Measurements from ENCODE around the gene LRP10. TPM values are rescaled to one million over a fixed set of nuclear protein-coding genes. Genes with fewer than 3 reads are reported as not detected.
"Not testable (repeated sequence)": the region's sequence is repeated elsewhere in the genome, so short reads cannot be mapped to it uniquely, and the experiment has no call there.

Gene LRP10
- total RNA-seq, 1 experiment from 2014 or later: 42.7 TPM

GRCh38 chr14:22850944-22851764, 20.4 kb upstream of the LRP10 start:
- DNase-seq (ENCODE audit: low read depth, low spot score): no peak
- Histone ChIP-seq H4K20me1 (ENCODE audit: insufficient read depth) (no peaks in the 10 kb centered on the region), H3K9me2 (ENCODE audit: insufficient read depth) (no peaks in the 10 kb centered on the region), H2AFZ (ENCODE audit: low read depth, low read length, poor library complexity, severe bottlenecking) (no peak overlapping the region), H3K9me3 (ENCODE audit: control insufficient read depth in 1 of 2, insufficient read depth in 1 of 2, low read depth in 1 of 2, low read length in 2 of 2) (no peaks in the 10 kb centered on the region), H3K36me3 (ENCODE audit: control insufficient read depth in 1 of 2, insufficient read depth in 2 of 2, low read length in 2 of 2) (no peaks in the 10 kb centered on the region), H3K79me2 (ENCODE audit: insufficient read depth, low read length) (no peaks in the 10 kb centered on the region), H3K9ac (ENCODE audit: low read length) (no peak overlapping the region), H3K4me1 (ENCODE audit: control insufficient read depth in 1 of 2, insufficient read depth in 2 of 2, low read length in 2 of 2) (peaks cover 3 to 19% of the 10 kb centered on the region in 2 experiments; a peak in 2 of 4 replicates), H3K4me3 (replicated peaks in 1 of 2; ENCODE audit: low read depth in 1 of 2, low read length in 2 of 2) (no peak overlapping the region), H3K4me2 (ENCODE audit: low read length) (no peak overlapping the region), H3K27me3 (ENCODE audit: insufficient read depth, low read length) (no peaks in the 10 kb centered on the region), H3K27ac (ENCODE audit: low read depth, low read length) (no peak overlapping the region)
- intact Hi-C loops (cut with micrococcal nuclease): no loop called here
- ChIA-PET POLR2A (no interaction called here), RAD21 (ENCODE audit: low non-redundant PET in 1 of 2, low total read pairs in 2 of 2, uncharacterized antibody in 2 of 2, unreplicated experiment in 2 of 2) (no interaction called here), CTCF (interaction anchor here (1.0 to 5.6 kb wide), 7 partner anchors 20 to 281 kb away, joined by 4 to 41 read pairs (median 7); partner anchors contain the start of gene LRP10)
- ATAC-seq: no peak
- TF ChIP-seq YY1 (IDR thresholded peaks at IDR 0.05; ENCODE audit: extremely low read depth, insufficient replicate concordance, low read depth, low read length) (no peak), EGR1 (IDR thresholded peaks at IDR 0.05; ENCODE audit: low read depth) (no peak), CBX3 (IDR thresholded peaks at IDR 0.05; ENCODE audit: low read depth) (no peak), SIN3A (IDR thresholded peaks at IDR 0.05; ENCODE audit: low read depth) (no peak), MAX (IDR thresholded peaks at IDR 0.05) (no peak), CEBPB (IDR thresholded peaks at IDR 0.05; ENCODE audit: low read depth) (no peak), JUND (IDR thresholded peaks at IDR 0.05) (no peak)
- TF ChIP-seq, protein P1, sequence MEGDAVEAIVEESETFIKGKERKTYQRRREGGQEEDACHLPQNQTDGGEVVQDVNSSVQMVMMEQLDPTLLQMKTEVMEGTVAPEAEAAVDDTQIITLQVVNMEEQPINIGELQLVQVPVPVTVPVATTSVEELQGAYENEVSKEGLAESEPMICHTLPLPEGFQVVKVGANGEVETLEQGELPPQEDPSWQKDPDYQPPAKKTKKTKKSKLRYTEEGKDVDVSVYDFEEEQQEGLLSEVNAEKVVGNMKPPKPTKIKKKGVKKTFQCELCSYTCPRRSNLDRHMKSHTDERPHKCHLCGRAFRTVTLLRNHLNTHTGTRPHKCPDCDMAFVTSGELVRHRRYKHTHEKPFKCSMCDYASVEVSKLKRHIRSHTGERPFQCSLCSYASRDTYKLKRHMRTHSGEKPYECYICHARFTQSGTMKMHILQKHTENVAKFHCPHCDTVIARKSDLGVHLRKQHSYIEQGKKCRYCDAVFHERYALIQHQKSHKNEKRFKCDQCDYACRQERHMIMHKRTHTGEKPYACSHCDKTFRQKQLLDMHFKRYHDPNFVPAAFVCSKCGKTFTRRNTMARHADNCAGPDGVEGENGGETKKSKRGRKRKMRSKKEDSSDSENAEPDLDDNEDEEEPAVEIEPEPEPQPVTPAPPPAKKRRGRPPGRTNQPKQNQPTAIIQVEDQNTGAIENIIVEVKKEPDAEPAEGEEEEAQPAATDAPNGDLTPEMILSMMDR (IDR thresholded peaks at IDR 0.05 in 2 of 3, conservative IDR thresholded peaks at IDR 0.05 in 1 of 3; ENCODE audit: borderline replicate concordance in 1 of 3, insufficient read depth in 1 of 3, low read depth in 2 of 3, low read length in 2 of 3): no peak
- TF ChIP-seq, protein P2, sequence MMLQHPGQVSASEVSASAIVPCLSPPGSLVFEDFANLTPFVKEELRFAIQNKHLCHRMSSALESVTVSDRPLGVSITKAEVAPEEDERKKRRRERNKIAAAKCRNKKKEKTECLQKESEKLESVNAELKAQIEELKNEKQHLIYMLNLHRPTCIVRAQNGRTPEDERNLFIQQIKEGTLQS (IDR thresholded peaks at IDR 0.05): no peak
- no TSS peak for BruUV-seq (replicated peaks)

GRCh38 chr14:22852178-22852577, 19.4 kb upstream of the LRP10 start:
- intact Hi-C loops (cut with micrococcal nuclease): loop anchor here (1.0 to 2.0 kb wide), 2 partner anchors 85 to 194 kb away; partner anchors contain the start of gene OXA1L
- ATAC-seq; H3K4me2 ChIP-seq (ENCODE audit: low read length); H4K20me1 ChIP-seq (ENCODE audit: insufficient read depth); H3K9me2 ChIP-seq (ENCODE audit: insufficient read depth); BruUV-seq (replicated peaks); H3K27ac ChIP-seq (ENCODE audit: low read depth, low read length); H3K36me3 ChIP-seq (ENCODE audit: control insufficient read depth in 1 of 2, insufficient read depth in 2 of 2, low read length in 2 of 2); H3K27me3 ChIP-seq (ENCODE audit: insufficient read depth, low read length); H3K9me3 ChIP-seq (ENCODE audit: control insufficient read depth in 1 of 2, insufficient read depth in 1 of 2, low read depth in 1 of 2, low read length in 2 of 2); H3K4me3 ChIP-seq (replicated peaks in 1 of 2; ENCODE audit: low read depth in 1 of 2, low read length in 2 of 2); DNase-seq (ENCODE audit: low read depth, low spot score); H2AFZ ChIP-seq (ENCODE audit: low read depth, low read length, poor library complexity, severe bottlenecking); H3K9ac ChIP-seq (ENCODE audit: low read length); H3K79me2 ChIP-seq (ENCODE audit: insufficient read depth, low read length): not testable (repeated sequence)
- ChIA-PET POLR2A (interaction anchor here (0.7 to 1.3 kb wide), 3 partner anchors 28 to 201 kb away, joined by 3 to 5 read pairs (median 5); no protein-coding TSS in a partner anchor), CTCF (interaction anchor here (0.6 to 5.6 kb wide), 17 partner anchors 9 to 292 kb away, joined by 3 to 41 read pairs (median 6); partner anchors contain the start of genes ACIN1 and LRP10), RAD21 (ENCODE audit: low non-redundant PET in 1 of 2, low total read pairs in 2 of 2, uncharacterized antibody in 2 of 2, unreplicated experiment in 2 of 2) (interaction anchor here (0.6 to 2.2 kb wide), 7 partner anchors 19 to 290 kb away, joined by 3 to 8 read pairs (median 3); partner anchors contain the start of gene LRP10 (in 1 of the 2))
- peaks cover 3 to 19% of the 10 kb centered on the region in 2 experiments; a peak in 2 of 4 replicates for H3K4me1 ChIP-seq (ENCODE audit: control insufficient read depth in 1 of 2, insufficient read depth in 2 of 2, low read length in 2 of 2)
